Hematopoietic multipotent progenitor cell (in vitro differentiated cells): ENCODE data around the gene PDZD2. TPM values are rescaled to one million over a fixed set of nuclear protein-coding genes. Genes with fewer than 3 reads are reported as not detected.
"Not testable (repeated sequence)": the region's sequence is repeated elsewhere in the genome, so short reads cannot be mapped to it uniquely, and the experiment has no call there.

Experiments used
- DNase-seq, 3 donors: peaks; one replicate each; pipeline ENCODE4 v3.0.0-alpha.2; 2011 to 2015; ENCODE audit warnings: low read depth in 2 of 3, low spot score in 2 of 3
- total RNA-seq: library from RNA; depleted of rRNA; stranded (reverse); fragments of >200 nt; gene quantifications from one replicate; pipeline ENCODE4 v1.2.3, GENCODE V29; 2012

PDZD2 gene
- total RNA-seq, 1 donor = 13.5 TPM

GRCh38 chr5:32023816-32024215 lies 384.9 kb downstream of the PDZD2 start:
- no peak for DNase-seq

DNA sequence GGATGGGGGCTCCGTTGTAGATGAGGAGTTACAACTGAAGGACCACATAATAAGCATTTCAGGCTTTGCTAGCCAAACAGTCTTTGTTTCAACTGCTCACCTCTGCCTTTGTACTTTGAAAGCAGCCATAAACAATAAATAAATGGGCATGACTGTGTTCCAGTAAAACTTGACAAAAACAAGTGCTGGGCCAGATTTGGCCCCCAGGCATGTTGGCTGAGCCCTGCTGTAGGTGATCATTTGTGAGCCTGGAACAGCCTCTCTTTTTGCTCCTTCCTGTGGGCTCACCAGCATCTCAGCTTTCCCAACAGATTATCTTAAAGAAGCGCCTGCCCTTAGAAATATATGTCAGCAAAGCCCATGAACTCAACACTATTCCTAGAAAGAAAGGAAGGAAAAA lies 385.8 kb downstream of the PDZD2 start:
- no peak for DNase-seq

DNA sequence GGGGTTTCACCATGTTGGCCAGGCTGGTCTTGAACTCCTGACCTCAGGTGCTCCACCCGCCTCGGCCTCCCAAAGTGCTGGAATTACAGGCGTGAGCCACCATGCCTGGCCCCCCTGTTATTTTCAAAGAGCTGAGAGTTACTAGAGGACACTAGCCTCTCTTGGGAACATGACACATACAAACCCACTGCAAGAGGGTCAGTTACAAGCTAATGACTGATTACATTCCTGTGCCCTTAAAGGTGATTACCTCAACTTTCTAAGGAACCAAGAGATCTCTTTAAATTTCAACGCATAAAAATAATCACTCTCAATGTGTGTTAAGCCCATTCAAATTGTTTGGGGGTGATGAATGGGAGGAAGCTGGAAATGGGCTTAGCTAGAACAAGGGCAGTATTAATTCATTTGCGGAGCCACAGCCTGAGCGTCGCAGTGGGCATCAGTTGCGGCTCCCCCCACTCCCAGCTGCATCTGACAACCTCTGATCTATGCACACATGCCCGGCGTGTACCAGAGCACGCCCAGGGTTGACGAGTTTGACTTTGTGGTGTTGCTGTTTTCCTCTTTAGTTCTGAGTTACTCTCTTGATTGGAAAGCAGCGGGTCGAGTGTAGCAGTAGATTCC lies 388.3 kb downstream of the PDZD2 start:
- no peak for DNase-seq

- peak in 2 of 3 donors; percentile 35 to 52 for DNase-seq
Observed at GRCh38 chr5:32027717-32028458, 389.0 kb downstream of the PDZD2 start.

DNA sequence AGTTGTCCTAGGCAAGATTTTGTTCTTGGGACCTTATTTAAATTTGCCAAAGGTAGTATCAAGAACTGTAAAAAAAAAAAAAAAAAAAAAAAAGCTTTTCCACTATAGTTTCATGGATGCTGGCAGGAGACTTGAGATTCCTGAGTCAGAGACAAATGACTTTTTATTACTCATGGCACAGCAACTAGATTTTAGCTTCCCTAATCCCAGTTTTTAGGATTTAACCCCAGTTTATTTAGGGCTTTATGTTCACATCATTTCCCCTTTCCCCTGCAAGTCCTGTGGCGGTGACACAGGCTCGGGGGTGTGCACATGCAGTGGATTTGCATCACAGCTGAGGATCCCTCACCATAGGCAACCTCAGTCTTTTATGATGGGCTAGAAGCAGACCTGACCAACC lies 390.3 kb downstream of the PDZD2 start:
- DNase-seq = no peak

DNA sequence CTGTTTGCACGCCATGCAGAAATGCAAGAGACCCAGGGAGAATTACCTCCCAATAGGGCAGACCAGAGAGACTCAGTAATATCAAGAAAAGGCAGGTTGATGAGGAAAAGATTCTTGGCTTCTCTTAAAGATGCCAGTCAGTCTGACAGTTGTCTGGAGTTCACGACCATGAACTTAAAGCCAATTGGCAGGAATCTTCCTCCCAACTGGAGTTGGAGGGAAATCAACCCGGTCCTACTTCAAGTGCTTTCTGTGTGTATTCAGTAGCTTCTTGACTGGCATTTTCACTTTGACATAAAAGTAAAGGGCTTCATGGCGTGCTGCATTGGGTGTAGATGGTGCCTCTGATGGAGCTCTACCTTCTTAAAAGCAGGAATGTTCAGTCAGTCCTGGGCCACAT lies 390.9 kb downstream of the PDZD2 start:
- no peak for DNase-seq

- no peak for DNase-seq
Observed at GRCh38 chr5:32030222-32030621, 391.3 kb downstream of the PDZD2 start.

DNA sequence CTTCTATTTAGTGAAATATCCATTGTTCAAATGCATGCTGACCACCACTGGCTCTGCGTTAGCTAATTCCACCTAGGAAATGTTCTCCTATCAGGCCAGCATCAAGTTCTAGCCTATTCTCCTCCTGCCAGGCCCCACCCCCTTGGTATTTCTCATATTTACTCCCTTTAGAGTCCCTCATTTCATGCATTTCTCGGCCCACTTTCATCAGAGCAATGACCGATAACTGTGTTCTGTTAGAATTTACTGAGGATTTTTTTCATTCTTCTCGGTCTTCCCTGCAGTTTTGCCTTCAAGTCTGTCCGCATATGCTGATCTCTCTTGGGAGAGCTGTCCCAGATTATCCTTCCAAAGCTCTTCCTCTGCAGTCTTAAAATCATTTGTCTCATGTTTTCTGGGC lies 391.8 kb downstream of the PDZD2 start:
- no peak for DNase-seq

- DNase-seq = no peak
Observed at GRCh38 chr5:32031089-32031488, 392.2 kb downstream of the PDZD2 start.

DNA sequence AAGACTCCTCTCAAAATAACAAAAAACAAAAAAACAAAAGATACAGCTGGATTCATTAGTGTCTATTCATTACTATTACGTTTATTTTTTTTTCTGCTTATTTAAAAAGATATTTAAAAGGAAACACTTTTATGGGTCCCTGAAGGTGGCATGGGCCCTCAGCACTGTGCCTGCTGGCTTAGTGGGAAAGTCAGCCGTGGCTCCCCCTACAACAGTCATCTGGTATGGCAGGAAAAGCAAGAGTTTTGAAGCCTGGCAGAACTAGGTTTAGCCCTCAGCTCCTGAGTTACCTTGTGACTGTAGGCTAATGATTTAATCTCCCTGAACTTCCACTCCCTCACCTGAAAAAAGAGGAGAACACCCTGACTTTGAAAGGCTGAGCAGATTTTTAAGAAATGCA lies 399.6 kb downstream of the PDZD2 start:
- DNase-seq = no peak

DNA sequence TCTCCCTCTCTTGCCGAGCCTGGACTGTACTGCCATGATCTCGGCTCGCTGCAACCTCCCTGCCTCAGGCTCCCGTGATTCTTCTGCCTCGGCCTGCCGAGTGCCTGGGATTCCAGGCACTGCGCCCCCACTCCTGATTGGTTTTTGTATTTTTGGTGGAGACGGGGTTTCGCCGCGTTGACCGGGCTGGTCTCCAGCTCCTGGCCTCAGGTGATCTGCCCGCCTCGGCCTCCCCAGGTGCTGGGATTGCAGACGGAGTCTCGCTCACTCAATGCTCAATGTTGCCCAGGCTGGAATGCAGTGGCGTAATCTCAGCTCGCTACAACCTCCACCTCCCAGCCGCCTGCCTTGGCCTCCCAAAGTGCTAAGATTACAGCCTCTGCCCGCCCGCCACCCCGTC lies 400.2 kb downstream of the PDZD2 start:
- not testable (repeated sequence) for DNase-seq

- DNase-seq = not testable (repeated sequence)
Observed at GRCh38 chr5:32039601-32040000, 400.7 kb downstream of the PDZD2 start.

GRCh38 chr5:32040181-32040695 lies 401.3 kb downstream of the PDZD2 start:
- DNase-seq = not testable (repeated sequence)

DNA sequence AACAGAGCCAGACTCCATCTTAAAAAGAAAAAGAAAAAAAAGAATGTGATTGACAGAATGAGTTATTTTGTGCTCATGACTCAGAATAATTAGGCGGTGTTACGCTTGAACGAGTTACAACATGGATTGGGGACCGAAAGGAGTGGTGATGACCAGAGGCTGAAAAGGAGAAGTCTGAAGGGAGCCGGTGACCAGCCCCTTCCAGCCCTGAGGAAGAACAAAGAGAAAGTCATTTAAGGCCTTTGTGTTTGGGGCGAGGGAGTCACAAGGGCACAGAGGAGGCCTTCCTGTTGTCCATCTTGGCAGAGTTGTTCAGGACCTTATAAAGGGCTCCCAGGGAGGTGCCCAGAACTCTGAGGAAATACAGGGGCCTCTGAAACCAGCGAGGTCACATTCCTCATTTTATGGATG lies 403.6 kb downstream of the PDZD2 start:
- DNase-seq = no peak

DNA sequence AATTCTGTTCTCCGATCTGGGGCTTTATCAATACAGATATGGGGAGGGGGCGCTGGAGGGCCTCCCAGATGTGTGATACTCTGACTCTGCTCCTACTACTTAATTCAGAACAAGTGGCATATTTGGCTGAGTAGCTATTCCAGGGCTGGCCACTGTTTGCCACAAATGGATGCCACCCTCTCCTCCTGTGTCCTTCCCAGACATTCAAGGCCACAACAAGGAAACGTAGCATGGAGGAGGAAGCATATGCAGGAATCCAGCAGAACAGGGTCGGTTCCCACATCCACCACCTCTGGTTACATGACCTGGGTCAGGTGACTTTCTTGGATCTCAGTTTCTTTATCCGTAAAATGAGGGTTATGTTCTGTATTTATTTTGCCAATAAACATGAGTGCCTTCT lies 404.2 kb downstream of the PDZD2 start:
- DNase-seq = no peak

- DNase-seq = no peak
Observed at GRCh38 chr5:32044434-32044833, 405.5 kb downstream of the PDZD2 start.

DNA sequence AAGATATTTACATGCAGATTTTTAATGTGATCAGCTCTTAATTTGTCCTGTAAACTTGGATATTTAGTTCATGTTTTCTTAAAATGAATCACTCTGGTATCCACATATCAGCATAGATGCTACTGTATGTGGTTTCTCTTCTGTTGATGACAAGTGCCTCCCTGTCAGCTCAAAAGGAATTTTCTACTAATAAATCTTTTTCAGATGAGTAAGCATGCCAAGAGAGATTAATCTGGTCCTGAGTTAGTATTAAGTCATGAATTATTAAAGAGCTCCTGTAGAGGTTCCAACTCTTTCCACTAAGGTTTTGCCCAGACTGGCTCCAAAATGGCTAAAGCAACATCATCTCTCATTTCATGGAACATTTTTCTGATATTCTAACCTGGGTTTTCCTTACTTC lies 406.0 kb downstream of the PDZD2 start:
- no peak for DNase-seq

DNA sequence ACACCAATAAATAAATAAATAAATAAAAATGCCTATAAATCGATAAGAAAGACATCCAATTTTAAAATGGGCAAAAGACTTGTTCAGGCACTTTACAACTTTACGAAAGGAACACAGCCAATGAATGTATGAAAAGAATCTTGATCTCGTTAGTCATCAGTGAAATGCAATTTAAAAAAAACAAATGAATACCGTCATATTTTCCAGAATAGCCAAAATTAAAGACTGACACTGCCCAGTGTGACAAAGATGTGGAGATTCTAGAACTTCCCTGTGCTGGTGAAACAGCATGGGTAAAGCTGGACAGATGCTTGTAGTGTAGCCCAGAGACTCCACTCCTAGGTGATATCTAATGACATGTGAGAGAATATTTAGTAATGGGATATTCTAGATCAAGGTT lies 408.1 kb downstream of the PDZD2 start:
- DNase-seq = no peak

DNA sequence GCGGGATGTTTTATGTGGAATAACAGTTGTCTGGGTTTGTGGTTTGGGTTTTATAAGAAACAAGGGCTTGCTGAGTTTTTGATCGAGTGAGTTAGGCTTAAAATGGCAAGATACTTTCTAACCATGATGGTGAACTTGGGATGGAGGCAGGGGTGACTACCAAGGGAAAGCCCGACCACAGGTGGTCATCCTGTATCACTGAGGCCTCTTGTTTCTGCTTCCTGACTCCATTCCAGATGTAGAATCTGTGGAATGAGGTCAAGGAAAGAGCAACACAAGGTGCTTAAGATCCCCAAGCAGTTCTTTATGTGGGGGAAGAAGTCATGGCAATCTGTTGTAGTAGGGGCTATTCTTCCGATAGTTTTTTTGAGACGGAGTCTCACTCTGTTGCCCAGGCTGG lies 412.9 kb downstream of the PDZD2 start:
- DNase-seq = no peak

DNA sequence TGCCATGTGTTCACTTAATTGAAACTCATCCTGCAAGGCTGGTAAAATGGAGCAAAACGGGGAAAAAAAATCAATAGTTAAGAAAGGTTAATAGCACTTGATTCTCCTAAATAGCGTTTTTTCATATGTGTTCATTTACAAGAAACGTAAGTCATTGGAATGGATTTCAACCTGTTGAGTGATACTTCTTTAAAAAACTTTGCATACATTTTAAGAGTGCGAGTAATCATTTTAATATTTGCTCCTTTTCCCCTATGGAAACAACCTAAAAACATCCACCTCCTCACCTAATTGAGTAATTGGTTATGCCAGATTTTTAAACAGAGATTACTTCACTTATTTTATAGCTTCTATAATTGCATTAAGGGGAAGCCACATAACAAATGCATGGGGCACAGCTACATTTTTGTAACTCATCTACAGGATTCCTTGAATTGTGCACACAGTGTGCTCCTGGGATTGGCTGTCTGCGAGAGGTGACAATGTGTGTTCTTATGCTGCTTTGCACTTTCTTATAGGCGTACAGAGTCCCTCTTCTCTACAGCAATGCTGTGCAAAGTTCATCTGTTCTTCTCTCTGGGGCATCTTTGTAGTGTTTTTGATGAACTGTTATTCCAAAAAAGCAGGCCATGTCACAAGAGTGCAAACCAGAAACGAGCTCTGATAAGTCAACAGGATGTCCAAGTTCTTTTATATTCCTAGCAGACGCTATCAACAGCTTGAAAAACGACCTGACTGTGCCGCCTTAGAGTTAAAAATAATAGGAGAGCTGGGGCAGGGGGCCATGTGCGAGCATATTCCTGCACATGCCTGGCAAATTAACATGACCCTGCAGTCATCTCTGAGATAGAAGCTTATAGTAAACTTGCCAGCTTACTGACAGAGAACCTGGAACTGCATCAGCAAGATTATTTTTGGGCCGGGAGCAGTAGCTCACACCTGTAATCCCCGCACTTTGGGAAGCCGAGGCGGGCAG lies 417.2 kb downstream of the PDZD2 start:
- no peak for DNase-seq
